CD4-positive, alpha-beta T cell treated with Interleukin-17A for 1 hour (primary cell): ENCODE results near the gene SRGAP1.

Experiments used
- DNase-seq: peaks from one replicate; pipeline ENCODE4 v3.0.0-alpha.2; 2020

SRGAP1 gene

DNA sequence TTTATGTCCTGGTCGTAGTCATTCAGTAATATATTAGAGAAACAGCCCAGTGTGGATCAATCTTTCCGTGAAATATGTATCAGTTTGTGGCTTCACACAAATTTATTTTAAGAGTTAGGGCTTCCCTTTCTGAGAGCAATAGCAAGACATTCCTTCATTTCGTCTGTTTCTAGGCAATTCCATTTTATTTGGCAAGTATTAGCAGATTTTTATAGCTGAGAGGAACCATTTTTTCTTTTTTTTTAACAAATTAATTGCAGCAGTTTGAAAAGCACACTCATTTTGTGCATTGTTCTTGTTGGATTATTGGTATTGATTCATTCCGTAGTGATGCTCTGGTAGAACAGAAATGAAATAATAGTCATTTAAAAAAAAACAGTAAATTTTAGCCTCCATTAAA lies 132.9 kb downstream of the SRGAP1 start:
- DNase-seq: no peak

DNA sequence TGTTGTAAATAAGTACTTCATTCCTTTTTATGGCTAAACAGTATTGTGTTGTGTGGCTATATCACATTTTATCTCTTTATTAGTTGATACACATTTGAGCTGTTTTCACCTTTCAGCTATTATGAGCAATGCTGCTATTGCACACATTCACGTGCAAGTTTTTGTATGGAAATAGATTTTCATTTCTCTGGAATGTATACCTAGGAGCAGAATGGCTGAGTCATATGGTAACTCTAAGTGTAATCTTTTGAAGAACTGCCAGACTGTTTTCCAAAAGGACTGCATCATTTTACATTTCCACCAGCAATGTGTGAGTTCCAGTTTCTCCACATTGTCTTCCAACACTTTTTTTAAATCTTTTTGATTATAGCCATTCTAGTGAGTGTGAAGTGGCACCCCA lies 134.0 kb downstream of the SRGAP1 start:
- no peak for DNase-seq

DNA sequence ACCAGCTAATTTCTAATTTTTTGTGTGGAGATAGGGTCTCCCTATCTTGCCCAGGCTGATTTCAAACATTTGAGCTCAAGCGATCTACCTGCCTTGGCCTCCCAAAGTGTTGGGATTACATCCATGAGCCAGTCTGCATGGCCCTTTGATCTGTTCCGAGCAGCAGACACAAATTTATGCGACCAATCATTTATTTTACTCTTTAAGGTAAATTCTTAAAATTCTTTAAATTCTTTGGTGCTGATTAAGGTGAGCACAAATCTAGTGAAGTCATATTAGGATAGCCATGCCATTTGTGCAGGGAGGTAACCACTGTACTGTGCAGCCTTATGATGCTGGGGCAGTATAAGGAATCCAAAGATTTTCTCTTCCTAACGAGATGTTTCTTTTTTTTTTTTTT lies 135.7 kb downstream of the SRGAP1 start:
- DNase-seq: no peak

DNA sequence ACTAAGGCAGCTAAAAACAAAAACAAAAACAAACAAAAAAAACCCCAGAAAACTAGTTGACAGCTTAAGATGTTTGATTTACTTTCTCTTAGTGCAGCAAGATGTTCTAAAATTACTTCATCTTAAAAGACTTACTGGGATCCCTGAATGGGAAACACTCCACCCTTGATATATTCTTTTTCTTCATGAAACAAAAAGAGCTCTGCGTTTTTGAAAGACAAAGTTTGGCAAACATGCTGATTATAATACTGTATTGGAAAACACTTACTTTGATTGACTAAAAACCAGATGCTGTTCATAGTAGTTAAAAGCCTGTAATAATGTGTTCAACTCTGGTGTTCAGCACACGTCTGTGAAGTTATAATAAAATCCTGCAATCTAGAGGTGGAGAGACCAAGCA lies 136.8 kb downstream of the SRGAP1 start:
- DNase-seq: no peak

DNA sequence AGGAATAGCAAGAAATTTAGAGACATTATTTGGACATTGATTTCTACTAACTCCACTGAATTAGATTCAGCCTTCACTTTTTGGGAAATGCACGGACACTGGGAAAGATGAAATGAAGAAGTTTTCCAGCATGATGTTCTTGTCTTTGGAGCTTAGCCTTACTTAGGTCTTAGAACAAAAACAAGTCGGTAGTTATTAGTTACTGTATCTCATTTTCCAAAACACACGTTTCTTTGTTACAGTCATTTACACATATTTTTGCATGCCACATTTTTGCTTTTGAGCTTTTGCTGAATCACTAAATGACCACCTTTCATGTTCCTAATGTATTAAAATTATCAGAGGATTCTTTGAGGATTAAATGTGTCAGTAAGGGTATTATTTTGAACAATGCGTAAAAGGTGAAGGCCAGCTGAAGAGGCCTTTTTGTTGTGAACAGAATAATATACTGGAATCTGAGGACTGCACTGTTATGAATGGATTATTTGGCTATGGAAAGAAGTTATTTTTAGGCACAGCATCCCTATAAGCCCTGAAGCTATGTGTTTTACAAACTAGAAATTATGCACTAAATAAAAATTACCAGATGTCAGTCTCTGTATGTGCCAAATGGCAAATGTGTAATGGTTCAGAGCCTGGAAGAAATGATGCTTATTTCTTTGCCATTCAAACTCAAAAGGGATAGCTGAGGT lies 138.2 kb downstream of the SRGAP1 start:
- DNase-seq: no peak

DNA sequence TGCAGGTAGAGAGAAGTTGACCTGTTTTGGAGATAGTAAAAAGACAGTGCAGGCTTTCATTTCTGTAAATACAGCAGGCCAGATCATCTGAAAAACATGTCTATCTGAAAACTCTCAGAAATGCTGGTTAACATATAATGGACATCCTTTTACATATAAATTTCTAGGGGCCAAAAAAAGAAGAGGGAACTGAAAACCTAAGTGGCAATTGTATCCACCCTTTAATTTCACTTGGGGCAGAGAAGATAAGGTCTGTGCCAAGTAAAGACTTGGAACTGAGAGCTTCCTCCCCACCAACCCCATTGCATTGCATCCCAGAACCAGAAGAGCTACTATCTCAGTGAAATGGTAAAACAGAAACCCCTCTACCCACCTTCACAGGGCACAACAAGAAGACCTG lies 141.0 kb downstream of the SRGAP1 start:
- no peak for DNase-seq

DNA sequence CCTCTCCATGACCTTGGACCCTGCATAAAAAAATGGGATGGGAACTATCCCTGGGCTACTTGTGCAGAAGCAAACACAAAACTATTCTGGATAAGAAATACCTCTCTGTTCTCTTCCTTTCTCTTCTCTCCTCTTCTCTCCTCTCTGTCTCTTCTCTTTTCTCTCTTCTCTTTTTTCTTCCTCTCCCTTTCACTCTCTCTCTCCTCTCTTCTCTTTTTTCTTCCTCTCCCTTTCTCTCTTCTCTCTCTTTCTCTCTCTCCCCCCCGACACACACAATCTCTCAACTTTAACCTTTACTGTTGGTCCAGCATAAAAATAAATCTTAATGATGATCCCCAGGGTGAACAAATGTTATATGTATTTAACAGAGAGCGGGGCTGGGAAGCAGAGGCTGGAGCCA lies 141.4 kb downstream of the SRGAP1 start:
- DNase-seq: no peak

DNA sequence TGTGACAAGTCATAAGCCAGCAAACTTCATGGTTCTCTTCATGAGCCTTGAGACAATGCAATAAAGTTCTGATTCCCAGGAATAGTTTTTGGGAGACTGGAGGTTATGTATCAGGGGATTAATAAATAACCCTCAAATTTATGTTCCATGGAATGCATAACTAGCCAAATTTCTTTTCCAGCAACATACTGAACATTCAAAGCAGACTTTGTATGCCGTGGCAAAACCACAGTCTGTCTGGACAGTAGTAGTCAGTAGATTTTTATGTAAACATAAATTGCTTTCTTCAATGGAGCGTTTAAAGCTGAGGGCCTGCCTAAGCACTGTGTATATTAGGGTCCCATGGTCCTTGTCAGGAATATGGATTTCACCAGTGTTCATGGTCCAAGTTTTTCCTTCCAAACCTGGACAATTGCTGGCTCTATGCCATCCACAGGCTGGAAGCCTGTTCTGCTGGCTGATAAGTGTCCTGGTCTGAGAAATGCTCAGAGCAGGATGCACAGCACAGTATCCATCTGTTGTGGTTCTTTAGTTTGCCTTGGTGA lies 144.9 kb downstream of the SRGAP1 start:
- DNase-seq: no peak

DNA sequence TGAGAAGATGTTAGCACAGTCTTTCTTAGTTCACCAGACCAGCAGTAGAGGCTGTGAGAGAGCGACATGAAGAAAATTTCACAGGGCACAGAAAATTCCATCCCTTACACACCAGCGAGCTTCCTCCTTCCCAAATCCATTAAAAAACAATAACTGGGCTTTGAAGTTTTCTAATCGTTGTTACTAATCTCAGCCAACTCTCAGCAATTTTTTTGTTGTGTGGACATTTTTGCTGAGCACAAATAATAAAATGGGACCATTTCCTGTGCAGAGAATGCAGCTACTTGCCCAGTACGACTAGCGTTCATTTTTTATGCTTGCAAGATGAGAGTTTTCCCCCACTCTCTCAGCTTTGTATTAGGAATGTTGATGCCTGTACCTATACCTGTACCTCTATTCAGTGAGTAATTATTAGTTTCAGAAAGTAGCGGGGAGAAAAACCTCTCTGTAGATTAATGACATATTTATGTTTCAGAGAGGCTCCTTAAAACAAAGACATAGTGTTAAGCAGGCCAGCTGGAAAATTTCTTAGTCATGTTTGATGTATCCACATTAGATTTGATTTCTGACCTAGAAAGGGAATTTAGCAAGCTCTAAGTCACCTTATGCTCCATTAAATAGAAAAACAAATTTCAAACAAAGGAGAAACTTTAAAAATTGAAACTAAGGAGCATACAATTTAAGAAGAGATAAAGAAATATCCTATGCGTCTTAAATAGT lies 146.5 kb downstream of the SRGAP1 start:
- DNase-seq: no peak

DNA sequence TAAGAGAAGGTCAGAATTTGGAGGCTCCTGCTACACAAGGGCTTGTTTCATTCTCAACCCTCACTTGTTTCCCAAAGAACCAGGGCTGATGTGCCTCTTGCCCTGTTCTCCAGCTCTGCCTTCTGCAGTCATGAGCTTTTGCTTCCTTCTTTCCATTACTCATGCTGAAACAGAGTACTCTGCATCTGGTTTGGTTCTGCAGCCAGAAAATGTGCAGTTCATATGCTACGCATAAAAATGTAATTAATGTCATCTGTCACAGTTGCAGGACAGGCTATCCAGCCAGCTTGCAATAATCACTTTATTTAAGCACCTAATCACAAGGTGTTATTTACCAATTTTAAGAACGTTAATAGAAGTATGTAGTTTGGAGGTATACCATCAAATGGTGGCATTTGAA lies 150.2 kb downstream of the SRGAP1 start:
- no peak for DNase-seq

DNA sequence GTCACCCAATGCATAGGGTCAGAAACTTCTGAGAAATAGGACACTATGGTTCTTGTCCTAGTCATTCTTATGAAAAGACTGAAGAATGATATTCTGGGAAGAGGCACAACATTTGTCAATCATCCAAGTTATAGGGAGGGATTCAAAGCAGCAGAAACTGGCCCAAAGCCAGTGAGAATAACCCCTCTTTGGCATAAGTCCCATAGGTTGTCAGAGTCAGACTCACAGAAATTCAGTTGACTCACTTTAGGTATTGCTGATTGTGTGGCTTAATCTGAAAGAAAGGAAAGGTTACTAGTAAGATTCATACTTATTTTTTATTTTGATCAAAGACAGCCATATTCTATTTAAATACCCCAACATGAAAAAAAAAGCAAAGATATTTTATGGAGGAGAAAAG lies 151.0 kb downstream of the SRGAP1 start:
- no peak for DNase-seq

DNA sequence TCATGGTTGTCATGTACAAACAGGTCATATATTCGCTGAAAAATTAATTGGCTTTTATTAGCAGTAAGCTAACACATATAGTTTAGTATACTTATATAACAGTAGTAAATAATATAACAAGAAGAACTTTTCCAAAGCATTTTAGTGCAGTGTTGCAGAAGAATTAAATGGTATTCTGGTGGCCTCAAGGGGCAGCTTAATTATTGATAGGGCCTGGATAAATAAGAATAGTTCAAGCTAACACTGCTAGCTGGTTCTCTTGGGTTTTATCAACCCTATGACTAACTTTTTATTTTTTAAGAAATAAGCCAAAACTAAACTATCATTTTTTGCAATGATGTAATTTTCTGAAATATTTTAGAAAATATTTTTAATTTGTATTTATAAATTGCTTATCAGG lies 152.1 kb downstream of the SRGAP1 start:
- DNase-seq: no peak

DNA sequence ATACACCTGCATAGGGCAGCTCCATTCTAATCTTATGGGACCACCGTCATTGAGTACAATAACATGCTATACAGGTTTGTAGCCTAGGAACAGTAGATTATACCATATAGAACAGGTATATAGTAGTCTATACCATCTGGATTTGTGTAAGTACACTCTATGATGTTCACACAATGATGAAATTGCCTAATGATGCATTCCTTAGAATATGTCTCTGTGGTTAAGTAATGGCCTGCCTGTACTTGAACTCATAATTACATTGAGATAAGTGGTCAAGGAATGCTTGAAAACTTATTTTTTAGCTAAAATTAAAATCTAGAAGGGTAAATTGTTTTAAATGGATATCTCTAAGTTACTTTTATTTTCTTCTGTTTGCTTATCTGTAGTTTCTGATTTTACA lies 152.7 kb downstream of the SRGAP1 start:
- DNase-seq: no peak

DNA sequence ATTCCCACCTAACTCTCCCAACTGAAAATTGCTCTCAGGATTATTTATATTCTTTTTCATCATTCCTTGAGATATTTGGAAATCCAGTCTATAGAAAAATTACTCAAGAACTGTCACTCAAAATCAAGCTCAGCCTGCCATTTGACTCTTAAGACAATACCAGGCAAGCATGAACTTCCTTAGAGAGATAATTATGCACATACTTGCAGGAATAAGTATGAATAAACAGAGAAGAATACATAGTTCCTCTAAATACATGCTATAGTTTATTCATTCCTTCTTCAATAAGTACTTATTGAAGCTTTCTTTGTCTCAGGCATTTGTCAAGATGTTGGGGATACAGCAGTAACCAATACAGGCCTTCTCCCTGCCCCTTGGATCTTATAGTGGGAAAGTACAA lies 154.1 kb downstream of the SRGAP1 start:
- DNase-seq: no peak

DNA sequence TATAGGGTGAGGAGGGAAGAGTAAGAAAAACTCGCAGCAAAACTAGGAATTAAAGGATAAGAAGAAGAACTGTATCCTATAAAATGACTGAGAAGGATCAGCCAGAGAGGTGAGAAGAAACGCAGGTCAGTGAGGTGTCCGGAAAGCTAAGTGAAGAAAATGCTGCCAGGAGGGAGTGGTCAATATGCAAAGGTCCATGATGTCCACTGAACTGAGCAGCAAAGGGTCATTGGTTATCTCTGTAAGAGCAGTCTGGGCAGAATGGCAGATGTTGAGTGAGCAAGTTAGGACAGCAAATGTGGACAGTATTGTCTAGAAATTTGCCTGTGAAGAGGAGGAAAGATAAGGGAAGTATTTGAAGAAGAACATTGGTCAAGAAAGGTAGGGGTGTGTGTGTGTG lies 155.4 kb downstream of the SRGAP1 start:
- no peak for DNase-seq

DNA sequence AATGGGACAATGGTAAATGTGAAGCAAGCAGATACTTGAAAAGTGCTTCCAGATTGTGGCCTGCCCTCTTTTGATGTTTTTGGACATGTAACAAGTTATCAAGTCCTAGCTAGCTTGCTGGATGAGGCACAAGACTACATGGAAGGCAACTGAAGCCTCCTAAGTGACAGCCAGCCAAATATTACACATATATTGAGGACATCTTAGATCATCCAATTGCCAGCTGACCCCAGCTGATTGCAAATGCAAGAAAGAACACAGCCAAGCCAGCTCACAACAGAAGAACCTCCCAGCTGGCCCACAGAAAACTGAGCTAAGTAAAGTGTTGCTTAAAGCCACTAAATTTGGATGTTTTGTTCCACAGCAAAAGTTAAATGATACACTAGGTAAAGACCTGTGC lies 156.9 kb downstream of the SRGAP1 start:
- DNase-seq: no peak

DNA sequence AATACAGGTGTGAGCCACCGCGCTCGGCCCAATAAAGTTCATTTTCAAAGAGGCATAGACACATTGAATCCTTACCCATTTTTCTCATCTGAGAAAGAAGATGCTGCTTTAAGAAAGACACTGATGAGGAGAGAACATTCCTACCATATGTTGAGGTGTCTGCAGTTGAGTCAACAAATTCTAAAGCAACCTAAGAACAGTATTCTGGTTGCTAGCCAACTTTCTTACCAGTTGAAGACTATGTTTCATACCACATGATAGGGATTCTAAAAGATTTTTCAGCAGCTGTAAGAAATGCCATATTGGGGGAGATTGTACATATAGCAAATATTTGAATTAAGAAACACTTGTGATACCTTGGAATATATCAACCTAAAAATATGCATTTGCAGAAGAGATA lies 160.1 kb downstream of the SRGAP1 start:
- no peak for DNase-seq

DNA sequence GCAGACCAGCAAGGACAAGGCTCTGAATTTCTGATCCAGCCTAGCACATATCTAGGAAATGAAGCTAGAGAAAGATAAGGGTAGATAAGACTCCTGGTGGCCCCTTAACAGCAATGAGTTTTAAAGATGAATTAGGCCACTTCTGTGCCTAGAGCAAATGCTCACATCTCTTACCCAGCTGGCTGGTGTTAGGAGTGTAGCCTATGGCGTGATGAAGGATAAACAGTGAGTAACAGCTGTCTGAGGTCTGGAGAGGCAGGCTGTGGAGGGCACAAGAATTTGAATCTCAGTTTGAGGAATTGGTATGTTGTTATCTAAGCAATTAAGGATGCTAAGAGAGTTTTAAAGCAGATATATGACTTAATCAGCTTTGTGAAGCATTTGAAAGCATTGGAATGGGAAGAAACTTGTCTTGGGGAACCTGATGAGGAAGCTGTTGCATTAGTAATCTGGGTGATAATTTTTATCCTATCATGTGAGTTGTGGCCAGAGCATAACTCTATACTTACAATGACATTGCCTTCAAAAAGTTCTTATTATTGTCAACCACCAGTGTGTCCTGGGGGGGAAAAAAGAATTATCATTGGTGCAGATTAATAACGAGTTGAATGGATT lies 161.8 kb downstream of the SRGAP1 start:
- no peak for DNase-seq

DNA sequence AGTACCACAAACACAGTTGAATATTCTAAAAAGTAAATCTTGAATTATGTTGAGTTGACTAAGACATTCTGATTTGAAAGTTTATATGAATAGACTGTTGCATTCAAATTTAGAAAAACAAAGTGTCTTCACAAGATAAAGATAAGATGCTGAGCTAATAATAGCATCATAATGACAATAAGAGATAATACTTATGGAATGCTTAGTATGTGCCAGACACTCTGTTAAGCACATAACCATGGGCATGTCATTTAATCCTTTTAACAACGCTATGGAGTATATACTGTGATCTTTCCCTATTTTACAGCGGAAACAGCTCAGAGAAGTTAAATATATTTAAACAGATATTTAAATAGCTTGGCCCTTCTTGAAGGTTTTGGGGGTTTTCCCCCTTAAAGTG lies 163.4 kb downstream of the SRGAP1 start:
- DNase-seq: no peak

DNA sequence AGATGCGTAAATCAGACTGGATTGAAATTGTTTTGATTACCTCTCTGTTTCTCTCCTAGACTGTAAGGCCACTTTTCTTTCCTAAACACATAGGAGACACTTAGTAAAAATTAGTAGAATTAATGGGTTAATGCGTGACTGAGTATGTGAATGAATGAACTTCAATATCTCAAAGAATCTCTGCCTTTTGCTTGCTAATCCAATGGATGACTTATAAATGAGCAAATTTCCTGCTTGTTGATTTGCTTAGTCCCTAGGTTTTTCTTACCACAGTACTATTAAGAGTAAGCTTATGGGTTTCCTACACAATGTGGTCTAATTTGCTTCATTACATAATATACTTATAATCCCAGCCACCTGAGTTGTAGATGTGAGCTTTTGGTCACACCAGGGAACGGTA lies 164.1 kb downstream of the SRGAP1 start:
- no peak for DNase-seq

DNA sequence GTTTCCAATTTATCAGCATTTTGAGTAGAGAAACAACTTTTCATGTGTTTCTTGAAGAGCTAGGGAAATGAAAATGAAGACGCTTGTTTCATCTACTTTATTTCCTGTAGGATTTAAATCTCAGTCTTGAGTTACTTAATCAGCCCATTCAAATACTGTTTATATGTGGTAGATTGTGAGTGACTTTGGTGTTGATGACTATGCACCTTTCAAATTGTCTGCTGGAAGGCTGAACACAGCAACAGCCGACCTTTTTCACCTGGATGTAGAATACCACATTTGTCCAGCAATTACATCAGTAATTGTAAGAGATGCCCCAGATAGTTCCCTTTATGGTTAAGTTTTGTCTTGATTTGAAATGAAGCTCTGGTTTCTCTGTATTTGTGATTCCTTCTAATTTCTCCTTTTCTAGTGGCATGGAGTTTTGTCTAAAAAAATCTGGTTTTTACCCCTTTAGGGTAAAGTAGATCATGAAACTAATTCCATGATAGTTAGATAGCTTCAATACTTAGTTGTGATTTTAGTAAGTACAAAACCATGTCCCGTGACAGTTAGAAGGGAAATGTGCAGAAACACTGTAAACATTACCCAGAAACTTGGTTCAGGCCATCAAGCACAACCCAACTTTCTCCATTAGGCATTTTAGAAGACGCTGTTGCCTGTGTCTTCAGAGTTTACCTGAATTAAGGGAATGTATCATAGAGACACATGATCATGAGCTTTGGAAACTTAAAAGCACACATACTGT lies 165.0 kb downstream of the SRGAP1 start:
- no peak for DNase-seq

DNA sequence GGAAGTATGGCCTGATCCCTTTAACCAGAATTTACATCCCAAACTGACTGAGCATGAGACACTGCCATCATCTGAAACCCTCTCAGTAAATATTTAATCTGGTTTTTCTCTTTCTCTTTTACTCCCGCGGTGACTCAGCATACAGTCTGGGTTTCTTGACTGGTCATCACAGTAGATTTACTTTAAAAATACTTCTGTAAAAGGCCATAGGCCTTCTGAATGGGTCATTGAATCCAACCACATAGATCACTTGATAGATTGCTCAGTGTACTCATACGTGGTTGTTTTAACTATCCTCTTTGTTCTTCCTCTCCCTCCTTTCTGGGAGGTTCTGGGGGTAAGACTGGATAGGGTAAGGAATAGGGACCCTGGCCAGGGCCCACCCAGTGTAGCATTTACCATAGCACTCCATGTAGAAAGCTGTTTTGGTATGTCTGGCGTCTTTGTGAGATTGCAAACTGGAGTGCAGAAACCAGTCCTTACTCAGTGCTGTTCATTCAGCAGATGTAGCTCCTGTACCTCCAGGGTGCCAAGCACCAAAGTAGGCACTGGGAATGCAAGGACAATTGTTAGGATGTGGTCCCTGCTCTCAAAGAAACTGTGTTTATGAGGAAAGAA lies 165.7 kb downstream of the SRGAP1 start:
- no peak for DNase-seq

DNA sequence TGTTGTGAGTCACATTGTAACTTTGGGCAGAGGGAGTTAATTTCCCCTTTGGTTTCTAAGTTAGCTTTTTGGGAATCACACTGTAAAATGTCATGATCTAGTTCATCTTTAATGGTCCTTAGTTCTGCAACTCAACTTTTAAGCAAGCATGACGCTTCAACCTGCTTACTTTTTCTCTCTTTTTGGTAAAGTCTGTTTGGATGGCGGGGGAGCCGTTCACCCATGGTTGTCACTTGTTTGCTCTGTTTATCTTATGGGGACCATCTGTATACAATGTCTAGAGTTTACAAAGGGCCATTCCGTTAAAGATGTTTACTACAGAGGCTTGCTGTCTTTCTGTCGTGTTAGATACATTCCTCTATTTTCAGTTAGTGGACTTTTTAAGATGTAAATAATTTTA lies 172.0 kb downstream of the SRGAP1 start:
- DNase-seq: no peak
